Thymus (tissue), 14 donors: Measurements from ENCODE around the gene NNMT. TPM values are rescaled to one million over a fixed set of nuclear protein-coding genes. Genes with fewer than 3 reads are reported as not detected.

Experiments used
- DNase-seq, 9 donors: peaks; one replicate each; pipeline ENCODE4 v3.0.0-alpha.2; 2013; ENCODE audit warnings: low spot score in 9 of 9, low read depth in 6 of 9, missing footprints in 1 of 9
- H3K27ac ChIP-seq, 2 donors: one replicate each; pipeline ENCODE4 v1.5.1; 2013; ENCODE audit warnings: control low read depth in 1 of 2, low read depth in 1 of 2, low read length in 1 of 2, mild to moderate bottlenecking in 1 of 2, moderate library complexity in 1 of 2
- H3K27me3 ChIP-seq, 2 donors: one replicate each; pipeline ENCODE4 v1.5.1; 2013; ENCODE audit warnings: low read length in 1 of 2; ENCODE audit not compliant: control insufficient read depth in 2 of 2, insufficient read depth in 1 of 2
- H3K36me3 ChIP-seq, 2 donors: one replicate each; pipeline ENCODE4 v1.5.1; 2013; ENCODE audit warnings: low read length in 1 of 2, mild to moderate bottlenecking in 1 of 2, moderate library complexity in 1 of 2; ENCODE audit not compliant: control insufficient read depth in 2 of 2, insufficient read depth in 2 of 2
- H3K4me1 ChIP-seq, 2 donors: one replicate each; pipeline ENCODE4 v1.5.1; 2013; ENCODE audit warnings: low read length in 2 of 2; ENCODE audit not compliant: control insufficient read depth in 2 of 2, insufficient read depth in 2 of 2
- H3K4me3 ChIP-seq, 2 donors: one replicate each; pipeline ENCODE4 v1.5.1; 2013; ENCODE audit warnings: low read length in 2 of 2, control low read depth in 1 of 2, mild to moderate bottlenecking in 1 of 2
- H3K9me3 ChIP-seq, 2 donors: one replicate each; pipeline ENCODE4 v1.5.1; 2013; ENCODE audit warnings: low read length in 1 of 2, mild to moderate bottlenecking in 1 of 2; ENCODE audit not compliant: control insufficient read depth in 2 of 2, insufficient read depth in 1 of 2
- WGBS: extraction: QIAGEN DNeasy Blood & Tissue Kit; methylation state at CpG from one replicate; pipeline ENCODE4 v1.1.7; 2013; 5-methylcytosine and 5-hydroxymethylcytosine counted together
- long read RNA-seq, 10 donors: transcript quantifications; one replicate each; lab custom pipeline, GENCODE V29; 2026
- polyA plus RNA-seq: library from polyadenylated mRNA; stranded (reverse); fragments of 200-250 nt; gene quantifications from one replicate; pipeline ENCODE4 v1.2.3, GENCODE V29; 2013
- total RNA-seq: library from RNA; stranded (reverse); fragments of 120-200 nt; gene quantifications from one replicate; pipeline ENCODE4 v1.2.4, GENCODE V29; 2013
- donor health status: healthy.

NNMT gene
- total RNA-seq (0.99 TPM), polyA plus RNA-seq (351 TPM)
- long read RNA-seq, donor 1: 0 reads
- long read RNA-seq, donor 2: 0 reads
- long read RNA-seq, donor 3: 0 reads
- long read RNA-seq, donor 4: 0 reads
- long read RNA-seq, donor 5, partial matches to known transcripts: 0 of 2 reads
- long read RNA-seq, donor 5, other reads (novel, unspliced or antisense): 0 of 2 reads
- long read RNA-seq, donor 6, partial matches to known transcripts: 0 of 2 reads
- long read RNA-seq, donor 6, other reads (novel, unspliced or antisense): 0 of 2 reads
- long read RNA-seq, donor 7: 0 reads
- long read RNA-seq, donor 8: 0 reads
- long read RNA-seq, donor 9: 0 reads
- long read RNA-seq, donor 10: 0 reads

DNA sequence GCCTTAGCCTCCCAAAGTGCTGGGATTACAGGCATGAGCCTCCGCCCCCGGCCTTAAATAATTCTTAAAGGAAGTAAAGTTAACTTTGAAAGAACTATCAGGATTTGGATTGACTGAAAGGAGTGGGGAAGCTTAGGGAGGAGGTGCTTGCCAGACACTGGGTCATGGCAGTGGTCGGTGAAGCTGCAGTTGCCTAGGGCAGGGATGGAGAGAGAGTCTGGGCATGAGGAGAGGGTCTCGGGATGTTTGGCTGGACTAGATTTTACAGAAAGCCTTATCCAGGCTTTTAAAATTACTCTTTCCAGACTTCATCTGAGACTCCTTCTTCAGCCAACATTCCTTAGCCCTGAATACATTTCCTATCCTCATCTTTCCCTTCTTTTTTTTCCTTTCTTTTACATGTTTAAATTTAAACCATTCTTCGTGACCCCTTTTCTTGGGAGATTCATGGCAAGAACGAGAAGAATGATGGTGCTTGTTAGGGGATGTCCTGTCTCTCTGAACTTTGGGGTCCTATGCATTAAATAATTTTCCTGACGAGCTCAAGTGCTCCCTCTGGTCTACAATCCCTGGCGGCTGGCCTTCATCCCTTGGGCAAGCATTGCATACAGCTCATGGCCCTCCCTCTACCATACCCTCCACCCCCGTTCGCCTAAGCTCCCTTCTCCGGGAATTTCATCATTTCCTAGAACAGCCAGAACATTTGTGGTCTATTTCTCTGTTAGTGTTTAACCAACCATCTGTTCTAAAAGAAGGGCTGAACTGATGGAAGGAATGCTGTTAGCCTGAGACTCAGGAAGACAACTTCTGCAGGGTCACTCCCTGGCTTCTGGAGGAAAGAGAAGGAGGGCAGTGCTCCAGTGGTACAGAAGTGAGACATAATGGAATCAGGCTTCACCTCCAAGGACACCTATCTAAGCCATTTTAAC, at the start of gene NNMT:
Gene NNMT, plus strand, starts transcription at position 724 of the 929 bp plus-strand sequence. Its CDS starts 158 bp downstream, at position 882.
- Histone ChIP-seq H3K9me3 (no peaks in the 10 kb centered on the region), H3K27me3 (no peaks in the 10 kb centered on the region), H3K36me3 (no peaks in the 10 kb centered on the region), H3K4me1 (no peaks in the 10 kb centered on the region), H3K4me3 (no peak within 1 kb of the TSS), H3K27ac (peak within 1 kb of the TSS in 1 of 2 donors; percentile 52)
- DNase-seq: no peak
- WGBS: 79% methylated on average over 11 of the region's 11 CpGs

GRCh38 chr11:114247070-114247789, 49.0 kb upstream of the NNMT start:
- Histone ChIP-seq H3K4me1 (no peaks in the 10 kb centered on the region), H3K27ac (no peak overlapping the region), H3K36me3 (peaks cover 0 to 6% of the 10 kb centered on the region in 2 donors), H3K4me3 (no peak overlapping the region), H3K27me3 (no peaks in the 10 kb centered on the region), H3K9me3 (no peaks in the 10 kb centered on the region)
- 94% methylated on average over 11 of the region's 11 CpGs for WGBS
- DNase-seq: no peak

DNA sequence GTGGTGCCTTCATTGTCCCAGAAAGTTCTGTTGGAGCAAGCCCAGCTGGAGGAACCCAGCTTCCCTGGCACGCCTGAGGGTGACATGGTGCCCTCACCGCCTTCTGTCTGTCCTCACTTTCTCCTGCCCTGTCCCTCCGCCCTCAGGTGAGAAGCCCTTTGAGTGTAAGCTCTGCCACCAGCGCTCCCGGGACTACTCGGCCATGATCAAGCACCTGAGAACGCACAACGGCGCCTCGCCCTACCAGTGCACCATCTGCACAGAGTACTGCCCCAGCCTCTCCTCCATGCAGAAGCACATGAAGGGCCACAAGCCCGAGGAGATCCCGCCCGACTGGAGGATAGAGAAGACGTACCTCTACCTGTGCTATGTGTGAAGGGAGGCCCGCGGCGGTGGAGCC, 46.0 kb upstream of the NNMT start:
- no peak overlapping the region for H3K4me3 ChIP-seq
- no peak for DNase-seq
- no peak overlapping the region for H3K27ac ChIP-seq
- H3K9me3 ChIP-seq: no peaks in the 10 kb centered on the region
- WGBS: 97% methylated on average over 17 of the region's 17 CpGs
- H3K27me3 ChIP-seq: no peaks in the 10 kb centered on the region
- H3K4me1 ChIP-seq: no peaks in the 10 kb centered on the region
- peaks cover 0 to 4% of the 10 kb centered on the region in 2 donors for H3K36me3 ChIP-seq

DNA sequence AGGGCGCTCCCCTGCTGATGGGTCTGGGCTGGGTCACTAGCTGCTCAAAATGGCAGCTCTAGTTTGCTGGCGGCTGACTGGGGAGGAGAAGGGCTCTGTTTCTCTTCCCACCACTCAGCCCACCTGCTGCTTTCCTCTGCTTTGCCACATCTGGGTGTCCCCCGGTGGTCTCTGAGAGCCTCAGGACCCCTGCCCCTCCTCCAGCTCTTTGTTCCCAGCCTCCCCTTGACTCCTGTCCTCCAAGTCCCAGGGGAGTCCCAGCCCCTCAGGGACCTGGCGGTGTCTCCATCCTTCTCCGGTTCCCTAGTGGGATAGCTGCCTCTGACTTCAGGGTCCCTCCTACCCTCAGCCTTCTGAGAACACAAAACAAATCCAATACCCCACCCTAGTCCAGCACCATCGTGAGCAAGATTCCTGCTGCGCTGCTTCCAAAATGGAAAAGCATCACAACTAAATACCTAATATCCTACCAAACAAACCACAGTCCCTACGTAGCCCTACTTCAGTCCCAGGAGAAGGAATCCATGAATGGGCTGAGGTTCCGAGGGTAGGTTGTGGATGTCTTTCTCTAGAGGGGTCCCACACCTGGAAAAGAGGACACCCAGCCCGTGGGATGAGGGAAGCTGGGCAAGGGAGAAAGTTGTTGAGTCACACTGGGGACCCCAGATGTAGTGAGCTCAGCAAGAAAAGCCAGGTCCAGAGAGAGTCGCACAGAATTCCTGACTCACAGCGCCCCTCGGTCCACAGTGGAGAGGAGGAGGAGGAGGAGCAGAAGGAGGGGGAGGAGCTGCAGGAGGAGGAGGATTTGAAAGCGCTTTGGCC, 45.0 kb upstream of the NNMT start:
- no peak overlapping the region for H3K27ac ChIP-seq
- H3K9me3 ChIP-seq: no peaks in the 10 kb centered on the region
- no peaks in the 10 kb centered on the region for H3K27me3 ChIP-seq
- H3K36me3 ChIP-seq: peaks cover 0 to 4% of the 10 kb centered on the region in 2 donors
- 94% methylated on average over 14 of the region's 14 CpGs for WGBS
- no peak for DNase-seq
- H3K4me3 ChIP-seq: no peak overlapping the region
- H3K4me1 ChIP-seq: no peaks in the 10 kb centered on the region

DNA sequence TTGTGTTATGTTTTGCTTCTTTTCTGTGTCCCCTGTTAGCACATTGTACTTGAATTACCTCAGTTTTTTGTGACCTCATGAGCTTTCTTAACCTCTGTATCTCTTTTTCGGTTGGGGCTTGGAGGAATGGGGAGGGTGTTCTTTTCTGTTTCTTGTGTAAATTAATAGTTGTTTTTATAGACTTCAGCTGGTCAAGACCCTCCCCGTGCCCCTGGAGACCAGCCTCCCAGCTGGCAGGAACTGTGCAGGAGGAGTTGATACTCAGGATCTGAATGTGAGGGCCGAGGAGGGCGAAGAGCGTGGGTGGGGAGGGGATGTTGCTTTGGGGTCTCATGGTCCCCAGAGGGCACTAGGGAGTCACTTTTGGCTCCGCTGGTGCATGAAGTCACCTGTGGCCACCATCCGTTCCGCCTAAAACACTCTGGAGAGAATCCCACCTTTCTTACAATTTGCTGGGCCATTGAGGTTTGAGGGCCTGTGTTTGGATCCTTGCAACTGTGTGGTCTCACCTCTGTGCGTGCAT, 44.3 kb upstream of the NNMT start:
- H3K36me3 ChIP-seq: peaks cover 0 to 4% of the 10 kb centered on the region in 2 donors
- DNase-seq: no peak
- H3K27ac ChIP-seq: no peak overlapping the region

DNA sequence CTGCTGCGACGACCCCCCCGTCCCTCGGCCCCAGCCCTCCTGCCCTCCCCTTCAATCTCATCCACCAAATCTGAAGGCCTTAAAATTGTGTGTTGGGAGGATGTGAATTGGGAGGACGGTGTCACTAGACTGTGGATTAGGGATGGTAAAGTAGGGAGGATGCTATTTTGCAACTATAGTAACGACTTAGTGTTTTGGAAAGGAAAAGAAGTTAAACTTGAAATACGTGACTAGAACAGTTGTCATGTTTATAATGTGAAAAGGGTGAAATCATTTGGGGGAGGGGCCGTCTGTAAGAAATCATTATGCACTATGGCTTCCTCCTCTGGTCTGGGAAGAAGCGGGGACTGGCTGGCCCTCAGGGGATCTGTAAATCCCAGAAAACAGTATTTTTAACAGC, 43.4 kb upstream of the NNMT start:
- H3K27ac ChIP-seq: no peak overlapping the region
- 95% methylated on average over 9 of the region's 9 CpGs for WGBS
- H3K36me3 ChIP-seq: peaks cover 0 to 4% of the 10 kb centered on the region in 2 donors
- no peaks in the 10 kb centered on the region for H3K9me3 ChIP-seq
- no peak overlapping the region for H3K4me3 ChIP-seq
- H3K27me3 ChIP-seq: no peaks in the 10 kb centered on the region
- no peak for DNase-seq
- H3K4me1 ChIP-seq: peaks cover 0 to 2% of the 10 kb centered on the region in 2 donors

More for the DNA sequence above, 44.3 kb upstream of the NNMT start:
- WGBS: 95% methylated on average over 9 of the region's 9 CpGs
- H3K4me1 ChIP-seq: no peaks in the 10 kb centered on the region
- H3K27me3 ChIP-seq: no peaks in the 10 kb centered on the region
- H3K4me3 ChIP-seq: no peak overlapping the region
- H3K9me3 ChIP-seq: no peaks in the 10 kb centered on the region

DNA sequence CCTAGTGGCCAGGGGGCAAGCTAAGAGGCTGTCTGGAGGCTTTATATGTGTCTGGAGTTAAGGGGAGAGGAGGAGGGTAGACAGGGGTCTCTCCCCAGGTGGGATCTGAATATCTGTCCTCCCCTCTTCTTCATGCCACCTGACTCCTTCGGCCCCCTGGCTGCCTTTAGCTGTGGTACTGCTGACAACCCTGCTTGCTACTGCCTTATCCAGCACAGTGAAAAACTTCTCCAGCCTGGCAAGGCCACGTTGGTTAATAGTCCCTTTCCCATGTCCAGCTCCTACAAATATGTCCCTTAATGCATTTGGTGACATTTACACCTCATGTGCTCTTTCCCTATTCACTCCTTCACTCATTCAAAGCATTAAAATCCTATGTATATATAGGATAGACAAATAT, 42.4 kb upstream of the NNMT start:
- H3K9me3 ChIP-seq: no peaks in the 10 kb centered on the region
- WGBS: 83% methylated on average over 2 of the region's 2 CpGs
- DNase-seq: no peak
- peaks cover 0 to 4% of the 10 kb centered on the region in 2 donors for H3K36me3 ChIP-seq
- peaks cover 0 to 7% of the 10 kb centered on the region in 2 donors for H3K4me1 ChIP-seq
- H3K4me3 ChIP-seq: no peak overlapping the region
- no peaks in the 10 kb centered on the region for H3K27me3 ChIP-seq
- no peak overlapping the region for H3K27ac ChIP-seq

GRCh38 chr11:114254571-114255146, 41.5 kb upstream of the NNMT start:
- Histone ChIP-seq H3K27me3 (no peaks in the 10 kb centered on the region), H3K4me1 (peaks cover 0 to 15% of the 10 kb centered on the region in 2 donors), H3K4me3 (no peak overlapping the region), H3K27ac (no peak overlapping the region), H3K36me3 (peaks cover 0 to 4% of the 10 kb centered on the region in 2 donors), H3K9me3 (no peaks in the 10 kb centered on the region)
- 97% methylated on average over 14 of the region's 14 CpGs for WGBS
- no peak for DNase-seq
